GM21717 (cell line): ENCODE results near the gene GOLGA8K.
"Not testable (repeated sequence)": the region's sequence is repeated elsewhere in the genome, so short reads cannot be mapped to it uniquely, and the experiment has no call there.

Experiments used
- ATAC-seq: cut with Tn5 transposase; IDR thresholded peaks from one replicate; pipeline ENCODE4 v1.9.1; 2021; ENCODE audit warnings: mild to moderate bottlenecking, moderate library complexity; ENCODE audit not compliant: unreplicated experiment

Gene GOLGA8K, protein sequence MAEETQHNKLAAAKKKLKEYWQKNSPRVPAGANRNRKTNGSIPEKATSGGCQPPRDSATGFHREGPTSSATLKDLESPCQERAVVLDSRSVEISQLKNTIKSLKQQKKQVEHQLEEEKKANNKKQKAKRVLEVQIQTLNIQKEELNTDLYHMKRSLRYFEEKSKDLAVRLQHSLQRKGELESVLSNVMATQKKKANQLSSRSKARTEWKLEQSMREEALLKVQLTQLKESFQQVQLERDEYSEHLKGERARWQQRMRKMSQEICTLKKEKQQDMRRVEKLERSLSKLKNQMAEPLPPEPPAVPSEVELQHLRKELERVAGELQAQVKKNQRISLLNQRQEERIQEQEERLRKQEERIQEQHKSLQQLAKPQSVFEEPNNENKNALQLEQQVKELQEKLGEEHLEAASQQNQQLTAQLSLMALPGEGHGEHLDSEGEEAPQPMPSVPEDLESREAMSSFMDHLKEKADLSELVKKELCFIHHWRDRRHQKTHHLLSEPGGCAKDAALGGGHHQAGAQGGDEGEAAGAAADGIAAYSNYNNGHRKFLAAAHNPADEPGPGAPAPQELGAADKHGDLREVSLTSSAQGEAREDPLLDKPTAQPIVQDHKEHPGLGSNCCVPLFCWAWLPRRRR

DNA sequence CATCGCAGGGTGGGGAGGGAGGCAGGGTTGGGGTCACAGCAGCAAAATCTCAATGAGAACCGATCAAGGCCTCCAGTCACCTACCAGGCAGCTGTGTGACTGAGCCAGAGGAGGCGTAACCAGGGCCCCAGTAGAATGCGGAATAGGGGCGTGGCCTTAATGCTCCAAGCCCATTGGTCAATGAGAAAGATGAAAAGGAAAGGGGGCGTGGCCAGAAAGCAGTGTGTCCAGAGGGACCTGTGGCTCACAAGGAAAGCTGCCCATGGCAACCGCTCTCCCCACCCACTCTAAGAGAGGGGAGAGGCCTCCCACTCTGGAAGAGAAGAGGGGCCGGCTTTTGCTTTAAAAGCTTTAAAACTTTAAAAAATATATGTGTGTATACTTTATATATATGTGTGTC, at the start of gene GOLGA8K:
GOLGA8K (minus strand) TSS at position 101 of the 400 bp plus-strand sequence; CDS start at position 3, 98 bp downstream.
- ATAC-seq, result not testable (repeated sequence)

DNA sequence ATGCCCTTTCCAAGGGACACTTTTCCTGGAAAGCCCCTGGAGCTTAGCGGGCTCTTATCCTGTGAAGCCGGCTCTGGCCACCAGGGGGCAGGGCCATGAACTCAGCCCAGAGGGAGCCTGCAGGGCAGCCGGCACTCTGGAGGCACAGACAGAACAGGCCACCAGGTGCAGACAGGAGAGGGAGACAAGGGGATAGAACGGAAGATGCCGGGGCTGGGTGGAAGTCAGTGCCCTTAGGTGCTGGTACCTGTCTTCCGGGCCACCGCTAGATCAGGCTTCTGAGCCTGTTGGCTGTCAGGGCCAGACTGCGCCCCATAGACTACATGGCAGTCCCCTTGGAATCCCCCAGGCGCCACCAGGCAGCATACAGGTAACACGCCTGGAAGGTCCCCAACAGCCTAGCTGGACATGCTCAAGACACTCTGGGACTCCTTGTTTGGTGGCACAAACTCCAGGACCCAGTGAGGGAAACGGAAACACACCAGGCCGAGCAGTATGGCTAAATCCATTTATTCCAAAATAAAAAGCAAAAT, 37.4 kb upstream of the GOLGA8K start:
- ATAC-seq, result not testable (repeated sequence)

DNA sequence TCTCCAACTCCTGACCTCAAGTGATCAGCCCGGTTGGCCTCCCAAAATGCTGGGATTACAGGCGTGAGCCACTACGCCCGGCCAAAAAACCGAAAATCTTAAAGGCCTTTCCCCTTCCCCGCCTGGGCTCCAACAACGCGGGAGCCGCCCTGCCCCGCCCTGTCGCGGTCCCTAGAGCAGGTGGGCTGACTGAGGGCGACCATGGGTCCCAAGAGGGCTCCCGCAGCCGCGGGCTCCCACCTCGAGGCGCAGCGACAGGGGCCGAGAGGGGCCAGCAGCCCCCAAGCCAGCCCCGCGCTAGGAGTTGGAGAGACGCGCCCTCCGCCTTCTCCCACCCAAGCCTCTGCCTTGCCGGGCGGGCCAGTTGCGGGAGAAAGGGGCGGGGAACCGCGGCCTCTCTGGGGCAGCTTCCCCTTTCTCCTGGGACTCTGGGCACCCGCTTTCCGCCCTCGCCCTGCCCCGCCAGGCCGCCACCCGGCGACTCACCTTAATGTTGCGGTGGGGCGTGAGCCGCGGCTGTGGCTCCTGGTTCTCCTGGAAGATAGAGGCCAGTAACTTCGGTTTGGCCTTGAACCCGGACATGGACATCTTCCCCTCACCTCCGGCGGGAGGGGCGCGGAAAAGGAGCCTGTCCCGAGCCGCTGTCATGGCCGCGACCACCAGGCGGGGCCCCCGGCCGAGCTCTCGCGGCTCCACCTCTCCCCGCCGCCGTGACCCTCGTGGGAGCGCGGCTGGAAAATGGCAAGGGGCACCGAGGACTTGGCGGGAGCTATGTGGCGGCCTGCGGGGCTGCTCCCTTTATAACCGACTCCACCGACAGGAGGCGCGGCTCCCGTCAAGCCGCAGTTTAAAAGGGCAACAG, 31.2 kb upstream of the GOLGA8K start:
- ATAC-seq, result not testable (repeated sequence)

DNA sequence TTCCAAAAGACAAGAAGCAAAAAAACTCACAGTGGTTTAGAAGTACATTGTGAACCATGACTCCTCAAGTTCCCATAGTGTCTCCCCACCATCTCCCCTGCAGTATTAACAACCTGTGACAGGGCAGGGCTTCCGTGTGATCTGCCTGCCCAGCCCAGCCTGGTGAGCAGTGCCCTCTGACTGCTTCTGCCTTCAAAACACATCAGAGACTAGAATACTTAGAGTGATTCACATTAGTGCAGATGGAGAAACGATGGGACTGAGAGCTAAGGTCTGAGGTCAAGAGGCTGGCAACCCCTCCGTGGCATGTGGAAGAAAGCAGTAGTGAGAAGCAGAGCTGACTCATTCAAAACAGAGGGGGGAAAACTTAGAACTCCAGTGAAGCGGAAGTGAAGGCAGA, 24.5 kb upstream of the GOLGA8K start:
- not testable (repeated sequence) for ATAC-seq

DNA sequence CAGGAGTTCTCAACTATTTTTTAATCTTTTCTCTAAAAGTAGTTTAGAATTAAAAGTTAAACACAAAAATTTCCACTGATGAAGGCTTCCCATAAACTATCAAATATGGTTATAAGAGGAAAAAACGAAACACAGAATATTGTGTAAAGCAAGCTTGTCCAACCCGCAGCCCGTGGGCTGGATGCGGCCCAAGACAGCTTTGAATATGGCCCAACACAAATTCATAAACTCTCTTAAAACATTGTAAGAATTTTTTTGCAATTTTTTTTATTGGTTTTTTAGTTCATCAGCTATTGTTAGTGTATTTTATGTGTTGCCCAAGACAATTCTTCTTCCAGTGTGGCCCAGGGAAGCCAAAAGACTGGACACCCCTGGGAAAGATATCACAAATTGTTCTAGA, 23.4 kb upstream of the GOLGA8K start:
- not testable (repeated sequence) for ATAC-seq

DNA sequence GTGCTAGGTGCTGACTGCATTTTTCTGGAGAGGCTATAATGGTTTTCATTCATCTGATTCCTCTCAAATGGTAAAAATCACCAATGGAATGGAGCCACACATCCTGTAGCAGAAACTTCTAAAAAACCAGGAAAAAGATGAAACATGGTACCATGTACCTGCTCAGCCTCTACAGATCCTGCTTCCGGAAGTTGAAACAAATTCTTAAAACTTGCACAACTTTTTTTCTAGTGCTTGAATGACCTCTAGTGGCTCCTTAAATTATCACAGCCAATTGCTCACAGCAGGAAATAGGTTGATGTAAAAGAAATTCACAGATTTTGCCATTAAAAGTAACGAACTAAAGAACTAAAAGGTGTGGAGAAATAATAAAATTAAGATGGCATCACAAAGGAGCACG, 4.8 kb upstream of the GOLGA8K start:
- not testable (repeated sequence) for ATAC-seq

DNA sequence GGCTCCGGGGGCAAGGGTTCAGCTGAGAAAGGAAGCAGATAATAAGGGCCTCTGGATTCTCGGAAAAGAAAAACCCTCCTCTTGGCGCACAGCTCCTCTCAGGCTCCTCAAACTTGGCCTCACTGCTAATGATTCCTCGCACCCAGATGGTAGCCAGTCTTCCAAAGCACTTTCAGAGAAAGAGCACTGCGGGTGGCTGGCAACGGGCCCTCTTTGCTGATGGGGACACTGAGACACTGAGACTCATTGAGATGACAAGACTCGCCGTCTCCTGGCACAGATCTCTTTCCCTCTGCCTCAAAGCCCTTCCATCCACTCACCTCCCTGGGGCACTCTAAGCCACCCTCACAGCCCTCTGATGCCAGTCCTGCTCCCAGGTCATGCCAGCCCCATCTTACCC, 6.6 kb downstream of the GOLGA8K start:
- ATAC-seq, result not testable (repeated sequence)

DNA sequence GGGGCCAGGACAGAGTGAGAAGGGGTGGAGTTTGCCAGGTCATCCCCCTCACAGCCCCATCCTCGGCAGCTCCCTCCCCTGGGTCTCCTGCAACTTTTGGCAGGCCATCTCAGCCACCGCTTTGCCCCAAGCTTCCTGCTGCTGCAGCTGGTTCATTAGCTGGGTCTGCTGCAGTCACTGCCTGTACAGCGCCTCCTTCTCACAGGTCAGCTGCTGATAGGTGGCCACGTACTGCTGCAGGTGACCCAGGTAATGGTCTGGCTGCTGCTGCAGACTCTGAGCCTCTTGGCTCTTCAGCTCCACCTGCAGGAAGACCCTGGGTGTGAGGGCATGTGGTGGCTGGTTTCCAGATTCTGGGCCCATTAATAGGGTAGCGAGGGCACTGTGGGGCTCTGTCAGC, 8.3 kb downstream of the GOLGA8K start:
- not testable (repeated sequence) for ATAC-seq

DNA sequence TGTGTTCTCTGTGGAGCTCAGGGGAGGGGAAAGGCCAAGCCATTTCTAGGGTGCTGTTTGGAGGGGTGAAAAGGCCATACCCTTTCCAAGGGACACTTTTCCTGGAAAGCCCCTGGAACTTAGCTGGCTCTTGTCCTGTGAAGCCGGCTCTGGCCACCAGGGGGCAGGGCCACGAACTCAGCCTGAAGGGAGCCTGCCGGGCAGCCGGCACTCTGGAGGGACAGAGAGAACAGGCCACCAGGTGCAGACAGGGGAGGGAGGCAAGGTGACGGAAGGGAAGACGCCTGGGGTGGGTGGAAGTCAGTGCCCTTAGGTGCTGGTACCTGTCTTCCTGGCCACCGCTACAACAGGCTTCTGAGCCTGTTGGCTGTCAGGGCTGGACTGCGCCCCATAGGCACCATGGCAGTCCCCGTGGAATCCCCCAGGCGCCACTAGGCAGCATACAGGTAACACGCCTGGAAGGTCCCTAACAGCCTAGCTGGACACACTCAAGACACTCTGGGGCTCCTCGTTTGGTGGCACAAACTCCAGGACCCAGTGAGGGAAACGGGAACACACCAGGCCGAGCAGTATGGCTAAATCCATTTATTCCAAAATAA, 14.9 kb downstream of the GOLGA8K start:
- ATAC-seq, result not testable (repeated sequence)

DNA sequence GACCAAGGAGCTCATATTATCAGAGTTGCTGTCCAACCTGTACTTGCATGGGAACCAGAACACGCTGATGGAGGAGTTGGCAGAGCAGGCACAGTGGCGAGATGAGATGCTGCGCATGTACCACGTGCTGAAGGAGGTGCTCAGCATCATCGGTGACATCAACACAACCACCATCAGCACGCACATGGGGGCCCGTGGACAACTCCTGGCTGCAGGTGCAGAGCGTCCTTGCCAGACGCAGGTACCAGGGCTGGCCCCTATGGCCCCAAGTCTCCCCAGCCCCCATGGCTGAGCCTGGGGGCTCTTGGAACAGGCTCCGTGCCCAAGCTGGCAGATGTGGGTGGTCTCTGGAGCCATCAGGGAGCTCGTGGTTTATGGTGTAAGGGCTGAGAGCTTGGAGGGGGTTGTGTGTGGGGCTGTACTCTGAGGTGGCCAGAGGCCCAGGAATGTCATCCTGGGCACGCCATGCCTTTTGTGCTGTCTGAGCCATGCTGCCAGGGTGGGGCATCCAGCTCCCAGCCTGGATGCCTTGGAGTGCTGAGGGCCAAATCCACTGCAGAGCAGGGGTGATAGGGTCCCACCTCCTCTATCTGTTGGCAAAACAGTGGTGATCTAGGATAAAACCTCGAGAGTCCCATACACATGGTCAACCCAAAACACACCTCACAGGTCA, 17.1 kb downstream of the GOLGA8K start:
- ATAC-seq, result not testable (repeated sequence)

DNA sequence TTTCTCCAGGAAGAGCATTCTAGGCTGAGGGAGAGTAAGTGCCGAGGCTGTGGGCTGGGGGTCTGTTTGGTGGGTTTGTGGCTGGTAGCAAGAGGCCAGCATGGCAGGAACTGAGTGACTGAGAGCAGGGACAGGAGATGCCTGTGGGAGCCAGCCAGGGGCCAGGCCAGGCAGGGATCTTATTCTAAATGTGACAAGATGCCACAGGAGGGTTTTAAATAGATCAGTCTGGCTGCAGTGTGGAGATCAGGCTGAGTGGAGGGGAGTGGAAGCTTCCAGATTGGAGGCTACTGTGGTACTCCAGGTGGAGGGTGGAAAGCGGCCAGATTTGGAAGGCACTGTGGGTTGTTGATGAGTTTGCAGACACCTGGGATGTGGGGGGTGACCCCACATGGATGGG, 28.9 kb downstream of the GOLGA8K start:
- not testable (repeated sequence) for ATAC-seq

DNA sequence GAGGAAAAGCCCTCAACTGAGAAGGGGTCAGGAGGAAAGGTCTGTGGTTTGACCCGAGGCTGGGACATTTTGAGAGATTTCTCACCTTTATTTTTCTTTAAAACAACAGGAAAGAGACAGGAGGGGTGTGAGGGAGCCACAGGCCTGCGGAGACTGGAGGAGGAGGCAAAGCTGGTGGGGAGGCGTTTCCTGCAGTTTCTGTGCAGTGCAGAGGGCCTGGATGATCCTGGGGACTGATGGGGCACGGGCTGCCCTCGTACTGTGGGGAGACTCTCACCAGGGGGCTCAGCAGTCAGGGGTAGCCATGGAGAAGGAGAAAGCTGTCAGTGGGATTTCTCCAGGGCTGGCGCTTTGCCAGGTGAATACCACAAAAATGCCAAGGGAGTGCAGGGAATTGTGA, 29.4 kb downstream of the GOLGA8K start:
- ATAC-seq, result not testable (repeated sequence)

DNA sequence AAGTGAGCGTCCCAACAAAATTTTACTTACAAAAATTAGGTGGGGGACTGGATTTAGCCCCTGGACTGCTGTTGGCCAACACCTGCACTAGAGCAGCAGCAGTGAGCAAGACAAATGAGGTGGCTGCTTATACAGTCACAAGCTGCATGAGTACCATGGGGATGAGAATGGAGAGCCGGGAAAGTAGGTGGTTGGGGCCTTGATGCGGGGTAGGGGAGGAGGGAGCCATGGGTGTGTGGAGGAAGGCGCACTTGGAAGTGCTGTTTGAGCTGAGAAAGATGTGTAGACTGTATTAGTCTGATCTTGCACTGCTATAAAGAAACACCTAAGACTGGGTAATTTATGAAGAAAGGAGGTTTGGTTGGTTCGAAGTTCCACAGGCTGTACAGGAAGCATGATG, 31.0 kb downstream of the GOLGA8K start:
- not testable (repeated sequence) for ATAC-seq

DNA sequence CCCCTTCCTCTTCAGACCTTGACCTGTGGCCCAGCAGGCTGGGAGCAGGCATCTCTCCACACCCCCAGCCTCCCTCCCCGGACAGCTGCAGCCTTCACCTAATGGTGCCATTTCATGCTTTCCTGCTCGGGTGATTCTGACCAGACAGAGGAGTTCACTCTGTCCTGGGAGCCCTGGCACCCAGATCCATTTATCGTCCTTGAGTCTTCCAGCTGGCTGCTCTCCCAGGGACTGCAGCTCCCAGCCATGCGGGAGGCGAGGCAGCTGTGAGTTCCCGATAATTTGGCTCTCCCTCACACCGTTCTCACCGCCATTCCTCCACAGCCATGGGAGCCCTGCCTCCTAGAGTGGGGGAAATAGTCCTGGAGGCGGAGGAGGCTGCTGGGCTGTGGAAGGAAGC, 32.6 kb downstream of the GOLGA8K start:
- not testable (repeated sequence) for ATAC-seq

DNA sequence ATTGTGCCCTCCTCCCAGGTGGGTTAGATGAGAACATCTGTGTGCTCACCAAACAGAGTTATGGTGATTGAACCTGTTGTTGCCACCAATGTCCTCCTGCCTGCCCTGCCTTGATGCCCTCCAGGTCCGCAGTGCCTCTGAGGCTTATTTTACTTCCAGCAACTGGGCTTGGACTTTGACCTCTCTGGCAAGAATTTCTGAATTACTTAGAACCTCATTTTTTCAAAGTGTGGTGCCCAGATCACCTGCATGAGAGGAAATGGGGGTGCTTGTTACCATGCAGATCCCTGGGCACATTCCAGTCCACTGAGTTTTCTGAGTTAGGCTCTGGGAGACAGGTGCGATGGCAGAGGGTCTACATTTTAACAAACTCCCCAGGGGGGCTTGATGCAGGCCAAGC, 33.0 kb downstream of the GOLGA8K start:
- not testable (repeated sequence) for ATAC-seq

DNA sequence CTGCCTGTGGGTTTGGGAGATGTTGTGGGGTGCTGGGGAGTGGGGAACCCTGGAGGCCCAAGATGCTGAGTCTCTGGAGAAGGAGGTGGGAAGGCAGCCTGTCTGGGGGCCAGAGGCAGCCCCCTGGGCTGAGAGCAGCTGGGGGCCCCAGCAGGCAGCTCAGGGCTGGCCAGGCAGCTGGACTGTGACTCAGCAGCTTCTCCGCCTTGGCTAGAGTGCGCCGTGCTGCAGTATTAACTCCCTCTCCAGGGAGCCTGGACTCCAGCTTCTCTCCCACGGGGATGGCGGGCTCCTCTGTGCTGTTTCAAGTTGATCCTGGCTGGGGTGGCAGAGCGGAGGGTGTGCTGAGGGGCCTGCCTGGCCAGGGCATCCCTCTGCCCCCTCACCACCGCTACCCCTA, 36.6 kb downstream of the GOLGA8K start:
- ATAC-seq, result not testable (repeated sequence)

DNA sequence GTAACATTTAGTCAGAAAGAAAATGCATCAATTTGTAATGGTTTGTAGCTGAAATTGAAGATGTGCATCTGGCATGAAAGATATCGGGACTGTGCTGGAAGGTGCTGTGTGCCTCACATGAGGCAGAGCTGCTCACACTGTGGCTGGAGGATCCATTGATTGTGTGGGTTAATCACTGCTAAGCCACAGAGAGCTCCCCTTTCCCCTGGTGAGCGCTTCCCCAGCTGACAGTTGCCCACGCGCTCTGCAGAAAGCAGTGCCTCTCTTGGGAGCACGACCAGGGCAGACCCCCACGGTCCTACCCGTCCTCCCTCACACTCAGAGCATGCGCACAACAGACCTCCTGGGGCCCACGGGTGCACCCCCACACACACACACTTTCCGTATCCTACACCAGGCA, 37.1 kb downstream of the GOLGA8K start:
- not testable (repeated sequence) for ATAC-seq

DNA sequence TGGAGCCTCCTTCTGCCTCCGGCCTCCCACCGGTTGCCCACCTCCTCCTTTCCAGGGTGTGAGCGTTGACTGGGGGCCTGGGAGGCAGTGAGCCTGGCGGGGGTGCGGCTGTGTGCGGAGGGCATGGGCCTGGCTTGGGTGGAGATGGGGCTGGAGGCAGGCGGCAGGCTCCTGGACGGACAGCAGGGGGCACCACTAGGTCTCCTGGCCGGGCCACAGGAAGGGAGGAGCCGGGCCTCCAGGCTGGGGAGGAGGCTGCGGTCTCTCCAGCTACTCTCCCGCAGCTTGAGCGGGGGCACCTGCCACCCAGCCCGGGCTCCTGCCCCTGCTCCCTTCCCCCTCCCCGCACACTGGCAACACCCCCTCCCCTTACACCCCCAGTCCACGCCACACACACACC, 38.1 kb downstream of the GOLGA8K start:
- ATAC-seq, result not testable (repeated sequence)

DNA sequence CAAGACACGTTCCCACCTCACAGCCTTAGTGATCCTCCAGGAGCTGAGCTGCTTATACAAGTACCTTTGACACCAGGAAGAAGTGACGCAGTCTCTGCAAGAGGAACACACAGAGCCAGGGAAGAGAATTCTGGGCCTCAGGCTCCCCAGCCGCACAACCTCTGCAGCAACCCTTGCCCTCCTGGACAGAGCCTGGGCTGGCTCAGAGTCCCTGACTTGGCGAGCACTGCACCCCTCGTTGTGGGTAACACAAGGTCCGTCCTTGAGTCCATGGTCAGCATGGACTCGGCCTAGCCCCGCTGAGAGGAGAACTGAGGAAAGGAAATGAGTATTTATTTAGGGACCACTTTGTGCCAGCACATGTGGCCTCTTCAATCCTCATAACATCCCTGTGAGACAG, 39.6 kb downstream of the GOLGA8K start:
- ATAC-seq, result not testable (repeated sequence)

DNA sequence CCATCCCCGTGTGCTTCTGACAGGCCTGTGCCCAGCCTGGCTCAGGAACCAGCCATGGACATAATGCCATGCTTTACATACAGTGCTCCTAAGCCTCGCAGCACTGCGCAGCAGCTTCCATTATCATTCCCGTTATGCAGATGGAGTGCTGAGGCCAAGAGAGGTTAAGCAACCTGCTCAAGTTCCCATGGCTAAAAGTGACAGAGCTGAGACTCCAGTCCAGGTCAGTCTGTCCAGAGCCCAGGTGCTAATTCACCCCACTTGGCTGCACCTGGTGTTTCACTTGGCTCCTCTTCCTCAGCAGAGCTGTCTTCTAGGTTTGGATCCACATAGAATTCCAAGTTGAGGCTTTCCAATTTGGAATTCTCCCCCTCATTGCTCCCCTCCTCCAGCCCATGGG, 41.4 kb downstream of the GOLGA8K start:
- not testable (repeated sequence) for ATAC-seq
